ENCODE data around the gene GSTP1.

GSTP1 gene

GRCh38 chr11:67577951-67578350 is 5.7 kb upstream of the GSTP1 start:
- DNase-seq (ENCODE audit: low read depth in 2 of 2), result no peak
- TF ChIP-seq CTCF (IDR thresholded peaks at IDR 0.05; ENCODE audit: low read depth, low read length), result no peak
- H3K4me3 ChIP-seq (replicated peaks in 1 of 2; ENCODE audit: low read depth in 2 of 2, low read length in 2 of 2), result no peak overlapping the region

- no peak overlapping the region for H3K4me3 ChIP-seq (replicated peaks in 1 of 2; ENCODE audit: low read depth in 2 of 2, low read length in 2 of 2)
- DNase-seq (ENCODE audit: low read depth in 2 of 2), result no peak
- no peak for TF ChIP-seq CTCF (IDR thresholded peaks at IDR 0.05; ENCODE audit: low read depth, low read length)
Measured at GRCh38 chr11:67581469-67581868, 2.1 kb upstream of the GSTP1 start.

- no peak overlapping the region for H3K4me3 ChIP-seq (replicated peaks in 1 of 2; ENCODE audit: low read depth in 2 of 2, low read length in 2 of 2)
- TF ChIP-seq CTCF (IDR thresholded peaks at IDR 0.05; ENCODE audit: low read depth, low read length), result no peak
- DNase-seq (ENCODE audit: low read depth in 2 of 2), result no peak
Measured at GRCh38 chr11:67582011-67582410, 1.6 kb upstream of the GSTP1 start.

- H3K4me3 ChIP-seq (replicated peaks in 1 of 2; ENCODE audit: low read depth in 2 of 2, low read length in 2 of 2), result peak overlapping the region; percentile 56 to 75
- TF ChIP-seq CTCF (IDR thresholded peaks at IDR 0.05; ENCODE audit: low read depth, low read length), result no peak
- DNase-seq (ENCODE audit: low read depth in 2 of 2), result peak; percentile 52 to 73
Measured at GRCh38 chr11:67584205-67584880, 731 bp downstream of the GSTP1 start.

GRCh38 chr11:67584881-67585873 is 1.6 kb downstream of the GSTP1 start:
- TF ChIP-seq CTCF (IDR thresholded peaks at IDR 0.05; ENCODE audit: low read depth, low read length), result no peak
- DNase-seq (ENCODE audit: low read depth in 2 of 2), result no peak
- peak overlapping the region; percentile 56 to 75 for H3K4me3 ChIP-seq (replicated peaks in 1 of 2; ENCODE audit: low read depth in 2 of 2, low read length in 2 of 2)

- TF ChIP-seq CTCF (IDR thresholded peaks at IDR 0.05; ENCODE audit: low read depth, low read length), result no peak
- H3K4me3 ChIP-seq (replicated peaks in 1 of 2; ENCODE audit: low read depth in 2 of 2, low read length in 2 of 2), result no peak overlapping the region
- no peak for DNase-seq (ENCODE audit: low read depth in 2 of 2)
Measured at GRCh38 chr11:67585911-67586310, 2.3 kb downstream of the GSTP1 start.

All from cardiac fibroblast (primary cell).